HG02588 (cell line): ENCODE data around the gene FAM209B.
"Not testable (repeated sequence)": the region's sequence is repeated elsewhere in the genome, so short reads cannot be mapped to it uniquely, and the experiment has no call there.

Source experiments
- ATAC-seq: cut with Tn5 transposase; IDR thresholded peaks from one replicate; pipeline ENCODE4 v1.9.1; 2021; ENCODE audit warnings: mild to moderate bottlenecking, moderate library complexity; ENCODE audit not compliant: unreplicated experiment

The FAM209B gene

DNA sequence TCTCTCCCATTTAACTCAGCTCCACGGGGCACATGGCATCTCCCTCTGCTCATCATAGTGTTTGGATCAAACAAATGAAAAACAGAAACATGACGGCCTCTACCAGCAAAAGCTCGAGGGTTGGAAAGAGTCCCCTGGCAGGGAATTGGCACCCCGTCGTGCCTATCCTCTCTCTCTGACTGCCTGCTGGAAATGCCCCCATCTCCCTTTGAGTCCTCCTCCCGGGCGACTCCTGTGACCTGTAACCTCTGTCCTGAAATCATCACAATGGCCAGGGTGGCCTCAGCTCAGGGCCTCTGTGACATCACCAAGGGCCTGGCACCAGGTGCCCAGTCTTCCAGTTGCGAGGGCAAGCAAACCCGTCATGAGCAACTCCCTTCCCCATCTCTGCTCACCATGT, at the start of gene FAM209B:
TSS of gene FAM209B (plus strand) at position 301 of the 400 bp plus-strand sequence. CDS start at position 397, 96 bp downstream.
- not testable (repeated sequence) for ATAC-seq

DNA sequence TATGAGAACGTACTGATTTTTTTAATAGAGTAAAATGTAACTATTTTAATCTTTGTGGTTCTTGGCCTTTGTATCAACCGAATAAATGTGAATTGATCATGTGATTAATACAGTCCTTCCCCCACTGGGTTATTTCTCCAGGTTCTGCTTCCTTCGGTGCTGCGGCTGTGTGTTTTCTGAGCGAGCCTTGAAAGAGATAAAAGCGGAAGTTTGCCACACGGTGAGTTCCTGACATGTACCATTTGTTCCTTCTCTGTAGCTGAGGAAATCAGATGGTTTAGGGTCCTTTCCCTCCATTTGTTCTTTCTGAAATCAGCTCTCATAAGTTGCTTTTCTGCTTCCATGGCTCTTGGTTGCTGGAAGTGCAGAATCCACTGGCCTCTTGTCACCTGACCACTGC, 49.1 kb upstream of the FAM209B start:
- ATAC-seq, result no peak

GRCh38 chr20:56487216-56487615, 45.8 kb upstream of the FAM209B start:
- ATAC-seq, result no peak

DNA sequence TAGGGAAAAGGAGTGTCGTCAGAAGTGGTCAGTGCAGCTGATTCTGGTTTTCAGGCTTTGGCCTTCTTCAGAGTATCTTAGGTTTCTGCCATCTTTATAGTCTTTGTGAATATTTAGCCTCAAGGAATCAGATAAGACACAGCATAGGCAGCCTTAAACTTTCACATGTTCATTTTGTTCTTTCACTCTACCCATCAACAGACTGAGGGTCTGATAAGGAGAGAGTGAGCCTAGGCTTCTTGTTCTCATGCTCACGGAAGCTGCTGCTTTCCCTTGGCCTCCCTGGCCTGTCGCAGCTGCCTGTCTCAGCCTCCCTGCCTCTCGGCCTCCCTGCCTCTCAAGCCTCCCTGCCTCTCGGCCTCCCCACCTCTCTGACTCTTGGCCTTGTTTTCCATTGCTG, 44.5 kb upstream of the FAM209B start:
- no peak for ATAC-seq

DNA sequence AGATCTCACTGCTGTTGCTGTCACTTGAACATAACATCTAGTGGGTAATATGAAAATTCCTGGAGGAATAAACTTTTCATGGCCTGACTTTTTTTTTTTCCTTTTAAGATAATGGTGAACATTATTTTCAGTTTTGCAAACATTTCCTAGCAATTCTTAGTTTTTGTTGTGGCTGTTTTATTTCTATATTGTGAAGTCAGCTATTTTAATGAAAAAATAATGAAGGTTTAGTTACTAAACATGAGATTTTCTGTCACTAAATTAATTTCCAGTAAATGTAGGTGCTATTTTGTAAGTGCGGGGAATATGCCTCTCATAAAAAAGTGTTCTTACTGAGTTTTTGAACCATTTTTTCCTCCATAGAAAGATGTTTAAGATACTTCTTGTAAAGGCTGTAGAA, 31.9 kb upstream of the FAM209B start:
- ATAC-seq, result no peak

DNA sequence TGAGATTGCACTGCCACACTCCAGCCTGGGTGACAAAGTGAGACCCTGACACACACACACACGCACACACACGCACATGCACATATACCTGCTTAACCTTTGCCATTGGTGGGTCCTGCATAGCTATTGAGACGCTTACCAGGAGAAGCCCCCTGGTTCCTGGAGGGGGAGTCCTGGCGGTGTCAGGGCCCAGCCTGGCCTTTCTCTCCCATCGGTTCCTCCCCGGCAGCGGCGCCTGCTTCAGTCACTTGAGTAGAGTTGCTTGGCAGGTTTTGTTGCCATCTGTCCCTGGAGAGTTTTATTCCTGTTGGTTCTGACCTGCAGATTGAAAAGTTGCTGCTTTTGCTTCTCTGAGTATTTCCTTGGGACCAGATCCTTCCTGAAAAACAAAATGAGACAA, 29.1 kb upstream of the FAM209B start:
- ATAC-seq, result no peak

DNA sequence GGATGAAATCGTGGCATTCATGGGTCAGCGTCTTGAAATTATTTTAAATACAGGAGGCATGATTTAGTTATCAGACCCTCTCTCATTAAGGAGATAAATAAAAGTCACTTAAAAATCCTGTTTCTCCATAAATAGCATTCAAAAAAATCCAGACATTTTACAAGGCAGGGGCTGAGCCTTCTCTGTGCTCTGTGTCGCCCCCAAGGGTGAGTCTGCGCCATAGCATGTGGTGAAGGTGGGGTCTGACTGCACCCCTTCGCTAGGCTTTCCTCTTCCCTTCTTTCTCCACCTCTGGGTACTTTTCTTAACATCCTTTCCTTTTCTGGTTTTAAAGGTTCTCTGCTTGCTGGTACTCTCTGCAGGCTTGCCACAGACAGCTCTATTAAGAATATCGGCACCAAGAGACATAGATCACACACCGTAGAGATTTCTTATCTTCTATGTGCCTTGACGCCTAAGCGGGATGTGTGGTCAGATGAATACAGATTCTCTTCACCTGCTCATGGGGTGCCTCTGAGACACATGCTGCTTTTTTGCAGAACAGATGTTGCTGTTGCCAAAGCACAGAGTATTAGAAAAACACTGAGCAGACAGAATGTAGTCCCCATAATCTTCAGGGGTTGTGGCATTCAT, 28.6 kb upstream of the FAM209B start:
- ATAC-seq, result no peak

GRCh38 chr20:56506103-56506502, 26.9 kb upstream of the FAM209B start:
- ATAC-seq, result no peak

GRCh38 chr20:56511926-56512325, 21.1 kb upstream of the FAM209B start:
- ATAC-seq, result no peak

DNA sequence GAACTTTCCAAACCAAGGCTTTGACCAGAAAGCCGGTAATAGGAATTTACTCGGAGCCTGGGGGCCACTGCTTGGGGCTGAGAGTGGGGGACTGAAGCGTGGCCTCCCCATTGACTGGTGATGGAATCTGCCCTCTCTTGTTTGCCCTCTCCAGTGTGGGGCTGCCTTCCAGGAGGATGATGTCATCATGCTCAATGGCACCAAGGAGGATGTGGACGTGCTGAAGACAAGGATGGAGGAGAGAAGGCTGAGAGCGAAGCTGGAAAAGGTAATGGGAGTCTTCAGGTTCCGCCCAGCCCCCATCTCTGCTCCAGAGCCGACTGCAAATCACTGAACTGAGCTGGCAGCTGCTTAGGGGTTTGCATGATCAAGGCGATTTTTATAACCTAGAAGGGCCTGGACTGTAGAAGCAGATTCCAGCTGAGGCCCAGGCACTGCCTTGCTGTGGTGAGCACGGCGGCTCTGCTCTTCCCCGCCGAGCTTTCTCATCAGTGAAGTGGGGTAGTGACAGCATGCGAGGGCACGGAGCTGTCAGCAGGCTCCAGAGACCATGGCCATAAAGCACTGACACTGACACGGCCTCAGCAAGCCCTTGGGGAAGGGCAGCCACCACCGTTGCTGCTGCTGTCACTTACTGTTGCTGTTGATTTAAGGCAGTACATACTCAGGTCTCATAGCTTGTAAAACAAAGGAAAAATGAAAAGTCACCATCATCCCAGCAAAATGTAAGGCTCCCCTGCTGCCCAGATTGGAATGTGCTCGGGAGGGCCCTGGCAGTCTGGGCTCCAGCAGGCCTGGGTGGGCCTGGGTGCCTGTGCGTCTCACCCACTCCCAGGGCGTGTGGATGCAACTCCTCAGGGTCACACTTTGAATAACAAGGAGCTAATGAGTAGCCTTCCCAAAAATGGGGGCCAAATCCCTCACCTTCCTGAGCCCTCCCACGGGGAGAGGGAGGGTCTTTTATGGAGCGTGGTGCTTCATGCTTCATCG, 19.6 kb upstream of the FAM209B start:
- no peak for ATAC-seq

DNA sequence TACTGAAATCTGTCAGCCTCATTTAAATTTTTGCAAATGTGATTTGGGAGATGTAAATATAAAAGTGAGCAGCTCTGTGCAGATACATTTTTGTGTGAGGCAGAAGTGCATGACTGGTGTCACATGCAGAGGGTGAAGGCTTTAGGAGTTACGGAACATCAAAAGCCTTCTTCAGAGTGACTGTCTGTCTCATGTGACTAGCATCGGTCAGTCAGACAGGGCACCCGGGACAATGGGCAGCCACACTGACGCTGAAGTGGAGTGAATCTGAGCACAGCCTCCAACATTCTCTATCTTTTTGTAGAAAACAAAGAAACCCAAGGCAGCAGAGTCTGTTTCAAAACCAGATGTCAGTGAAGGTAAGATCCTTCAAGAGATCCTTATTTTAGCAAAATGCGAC, 16.4 kb upstream of the FAM209B start:
- ATAC-seq, result no peak

DNA sequence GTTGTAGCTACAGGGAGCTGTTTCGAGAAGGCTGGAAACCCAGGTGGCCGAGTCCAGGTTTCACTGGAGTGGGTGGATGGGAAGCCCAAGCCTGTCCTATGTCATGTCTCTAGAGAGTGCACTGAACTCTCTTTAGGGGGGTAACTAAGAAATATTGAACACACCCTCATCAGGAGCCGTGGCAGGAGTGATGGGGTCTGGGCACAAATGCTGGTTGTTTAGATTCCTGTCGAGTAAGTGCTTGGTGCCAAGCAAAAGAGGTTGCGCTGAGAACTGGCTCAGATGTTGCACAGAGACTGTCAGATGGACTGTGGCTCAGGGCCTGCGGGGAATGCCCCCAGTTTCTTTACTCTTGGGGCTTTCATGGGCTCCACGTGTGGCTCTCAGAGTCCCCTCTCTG, 15.8 kb upstream of the FAM209B start:
- no peak for ATAC-seq

DNA sequence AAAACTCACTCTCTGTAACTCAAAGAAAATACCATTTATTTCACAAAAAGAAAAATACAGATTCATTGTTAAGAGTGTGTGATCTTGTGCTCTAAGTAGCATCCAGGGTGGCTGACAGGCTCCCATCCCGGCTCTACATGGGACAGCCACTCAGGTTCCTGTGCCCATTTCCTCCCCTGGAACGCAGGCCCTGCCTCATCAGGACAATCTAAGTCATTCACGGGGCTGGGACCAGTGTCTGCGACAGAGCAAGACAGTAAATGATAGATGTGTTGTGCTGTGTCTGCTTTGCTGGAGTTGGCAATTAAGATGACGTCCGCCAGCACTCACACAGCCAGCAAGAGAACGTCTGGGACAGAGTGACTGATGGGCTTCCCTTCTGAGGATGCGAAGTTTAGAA, 15.4 kb upstream of the FAM209B start:
- no peak for ATAC-seq

- ATAC-seq, result no peak
These were observed 14.9 kb upstream of the FAM209B start for GRCh38 chr20:56518126-56518525.

- ATAC-seq, result no peak
These were observed 14.2 kb upstream of the FAM209B start for GRCh38 chr20:56518721-56519398.

- no peak for ATAC-seq
These were observed 13.5 kb upstream of the FAM209B start for GRCh38 chr20:56519551-56519950.

DNA sequence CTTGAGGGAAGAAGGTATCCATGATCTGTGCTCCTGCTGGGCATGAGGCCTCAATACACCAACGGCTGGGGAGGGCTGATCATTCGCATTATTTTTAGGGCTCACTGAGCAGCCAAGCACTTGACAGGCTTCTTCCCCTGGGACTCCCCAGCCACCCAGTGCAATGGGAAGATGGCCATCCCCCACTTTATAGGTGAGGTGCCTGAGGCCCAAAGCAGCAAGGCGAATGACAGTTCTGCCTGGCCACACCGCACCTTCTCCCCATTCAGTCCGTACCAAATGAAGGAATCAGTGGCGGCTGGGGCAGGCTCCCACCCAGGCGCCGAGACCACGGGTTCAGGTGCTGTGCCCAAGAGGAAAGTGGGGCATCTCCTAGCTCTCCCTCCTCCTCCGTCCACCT, 12.9 kb upstream of the FAM209B start:
- no peak for ATAC-seq

GRCh38 chr20:56520746-56521354, 12.2 kb upstream of the FAM209B start:
- not testable (repeated sequence) for ATAC-seq

- ATAC-seq, result no peak
These were observed 10.7 kb upstream of the FAM209B start for GRCh38 chr20:56522311-56522710.

DNA sequence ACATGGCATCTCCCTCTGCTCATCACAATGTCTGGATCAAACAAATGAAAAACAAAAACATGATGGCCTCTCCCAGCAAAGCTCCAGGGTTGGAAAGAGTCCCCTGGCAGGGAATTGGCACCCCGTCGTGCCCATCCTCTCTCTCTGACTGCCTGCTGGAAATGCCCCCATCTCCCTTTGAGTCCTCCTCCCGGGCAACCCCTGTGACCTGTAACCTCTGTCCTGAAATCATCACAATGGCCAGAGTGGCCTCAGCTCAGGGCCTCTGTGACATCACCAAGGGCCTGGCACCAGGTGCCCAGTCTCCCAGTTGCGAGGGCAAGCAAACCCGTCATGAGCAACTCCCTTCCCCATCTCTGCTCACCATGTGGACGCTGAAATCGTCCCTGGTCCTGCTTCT, 8.6 kb upstream of the FAM209B start, which contains the start of gene FAM209A:
TSS of gene FAM209A (plus strand) at position 301 of the 400 bp plus-strand sequence. CDS start at position 366, 65 bp downstream.
- ATAC-seq, result not testable (repeated sequence)

DNA sequence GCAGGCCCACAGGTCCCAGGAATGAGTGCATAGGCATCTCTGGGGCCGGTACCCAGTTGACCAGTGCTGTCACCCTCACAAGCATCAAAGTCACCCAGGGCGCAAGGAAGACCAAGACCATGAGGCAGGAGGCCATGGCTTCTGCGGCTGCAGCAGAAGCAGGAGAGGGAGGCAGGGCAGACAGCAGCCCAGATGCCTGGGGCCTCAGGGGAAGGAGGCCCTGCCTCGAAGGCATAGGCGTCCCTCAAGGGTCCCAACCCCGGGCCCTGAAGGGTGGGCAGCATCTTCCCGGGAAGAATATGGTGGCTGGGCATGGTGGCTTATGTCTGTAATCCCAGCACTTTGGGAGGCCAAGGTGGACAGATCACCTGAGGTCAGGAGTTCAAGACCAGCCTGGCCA, 5.5 kb upstream of the FAM209B start:
- no peak for ATAC-seq
